ENCODE results near the gene URM1.

GRCh38 chr9:128335914-128336313, 35.3 kb upstream of the URM1 start:
- TF ChIP-seq, protein P1, sequence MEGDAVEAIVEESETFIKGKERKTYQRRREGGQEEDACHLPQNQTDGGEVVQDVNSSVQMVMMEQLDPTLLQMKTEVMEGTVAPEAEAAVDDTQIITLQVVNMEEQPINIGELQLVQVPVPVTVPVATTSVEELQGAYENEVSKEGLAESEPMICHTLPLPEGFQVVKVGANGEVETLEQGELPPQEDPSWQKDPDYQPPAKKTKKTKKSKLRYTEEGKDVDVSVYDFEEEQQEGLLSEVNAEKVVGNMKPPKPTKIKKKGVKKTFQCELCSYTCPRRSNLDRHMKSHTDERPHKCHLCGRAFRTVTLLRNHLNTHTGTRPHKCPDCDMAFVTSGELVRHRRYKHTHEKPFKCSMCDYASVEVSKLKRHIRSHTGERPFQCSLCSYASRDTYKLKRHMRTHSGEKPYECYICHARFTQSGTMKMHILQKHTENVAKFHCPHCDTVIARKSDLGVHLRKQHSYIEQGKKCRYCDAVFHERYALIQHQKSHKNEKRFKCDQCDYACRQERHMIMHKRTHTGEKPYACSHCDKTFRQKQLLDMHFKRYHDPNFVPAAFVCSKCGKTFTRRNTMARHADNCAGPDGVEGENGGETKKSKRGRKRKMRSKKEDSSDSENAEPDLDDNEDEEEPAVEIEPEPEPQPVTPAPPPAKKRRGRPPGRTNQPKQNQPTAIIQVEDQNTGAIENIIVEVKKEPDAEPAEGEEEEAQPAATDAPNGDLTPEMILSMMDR (IDR thresholded peaks at IDR 0.05) = no peak
- TF ChIP-seq REST (IDR thresholded peaks at IDR 0.05; ENCODE audit: insufficient read depth in 1 of 2, low read depth in 2 of 2, low read length in 1 of 2) (no peak), SIN3A (IDR thresholded peaks at IDR 0.05; ENCODE audit: borderline replicate concordance, insufficient read depth, low read depth, low read length) (no peak), POLR2AphosphoS5 (IDR thresholded peaks at IDR 0.05; ENCODE audit: low read depth, low read length) (no peak)

All from Panc1 (cell line).